Glomerular visceral epithelial cell (primary cell): ENCODE measurements around the gene NFATC3.
A peak's percentile ranks its signal among the peaks of the same experiment; 100 is the strongest.

Experiments
- DNase-seq: peaks from one replicate; pipeline ENCODE4 v3.0.0-alpha.2; 2016; ENCODE audit errors: extremely low spot score

The NFATC3 gene

GRCh38 chr16:68246666-68247065 is 161.5 kb downstream of the NFATC3 start:
- DNase-seq: no peak

DNA sequence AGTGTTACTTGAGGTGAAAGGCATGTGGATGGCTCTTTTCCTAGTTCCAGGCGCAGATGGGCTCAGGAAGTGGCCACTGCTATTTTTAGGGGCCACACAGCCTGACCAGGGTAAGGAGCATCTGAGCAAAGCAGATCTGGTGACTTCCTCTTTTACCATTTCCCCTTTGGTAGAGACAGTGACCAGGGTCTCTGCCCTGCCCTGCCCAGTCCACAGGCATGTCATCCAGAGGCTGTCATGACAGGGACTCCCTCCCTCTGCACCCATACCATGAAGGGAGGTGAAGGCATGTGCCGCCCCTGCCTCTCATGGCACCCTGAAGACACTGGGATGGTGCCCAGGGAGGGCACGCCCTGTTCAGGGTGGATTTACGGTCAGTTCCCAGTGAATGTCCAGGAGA is 162.2 kb downstream of the NFATC3 start:
- DNase-seq: no peak

DNA sequence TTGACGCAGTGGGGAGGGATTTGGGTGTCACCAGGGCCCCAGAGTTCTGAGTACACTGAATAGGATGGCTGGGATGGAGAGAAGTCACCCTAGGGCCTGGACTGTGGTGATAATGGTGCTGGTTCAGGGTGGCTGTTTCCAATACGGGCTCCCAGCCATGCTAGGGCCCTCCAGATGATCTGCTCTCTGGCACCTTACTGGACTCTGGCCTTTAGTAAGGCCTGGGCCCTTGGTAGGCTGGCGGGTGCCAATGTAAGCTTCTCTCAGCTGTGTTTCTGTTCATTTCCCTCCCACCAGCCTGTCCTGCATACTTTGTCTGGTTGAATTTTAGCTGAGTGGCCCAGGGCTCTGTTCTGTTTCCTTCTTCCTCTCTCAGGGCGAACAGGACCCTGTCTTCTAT is 162.8 kb downstream of the NFATC3 start:
- no peak for DNase-seq

GRCh38 chr16:68249371-68249770 is 164.2 kb downstream of the NFATC3 start:
- DNase-seq: no peak

GRCh38 chr16:68250951-68251350 is 165.8 kb downstream of the NFATC3 start:
- DNase-seq: no peak

DNA sequence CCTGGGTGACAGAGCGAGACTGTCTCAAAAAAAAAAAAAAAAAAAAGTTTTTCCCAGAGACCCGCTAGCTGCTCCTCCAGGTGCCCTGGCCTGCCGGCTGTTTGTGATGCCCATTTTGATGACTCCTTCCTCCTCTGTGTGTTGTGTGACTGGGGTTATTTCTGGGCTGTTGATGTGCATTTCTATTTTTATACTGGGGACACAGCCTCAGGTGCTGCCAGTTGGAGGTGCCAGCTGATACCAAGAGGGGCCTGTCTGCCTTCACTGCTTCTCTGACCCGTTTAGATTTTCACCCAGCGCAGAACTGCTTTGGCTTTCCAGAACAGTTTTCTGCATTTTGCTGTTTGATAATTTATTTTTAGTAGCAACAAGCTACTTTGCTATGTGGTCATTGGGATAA is 166.7 kb downstream of the NFATC3 start:
- no peak for DNase-seq

DNA sequence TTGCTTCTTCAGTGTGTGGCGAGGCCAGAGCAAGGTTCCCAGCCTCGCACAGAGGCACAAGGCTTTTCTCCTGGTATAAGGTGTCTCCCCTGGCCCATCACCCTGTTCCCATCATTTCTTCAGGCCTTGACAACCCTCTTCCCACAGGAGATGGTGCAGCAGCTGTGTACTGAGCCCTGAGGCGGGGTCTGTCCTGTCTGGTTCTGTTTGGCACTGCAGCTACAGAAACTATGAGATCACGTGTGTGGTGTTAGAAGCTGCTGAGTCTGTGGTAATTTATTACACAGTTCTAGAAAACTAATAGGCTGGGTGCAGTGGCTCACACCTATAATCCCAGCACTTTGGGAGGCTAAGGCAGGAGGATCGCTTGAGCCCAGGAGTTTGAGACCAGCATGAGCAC is 167.2 kb downstream of the NFATC3 start:
- DNase-seq: no peak

DNA sequence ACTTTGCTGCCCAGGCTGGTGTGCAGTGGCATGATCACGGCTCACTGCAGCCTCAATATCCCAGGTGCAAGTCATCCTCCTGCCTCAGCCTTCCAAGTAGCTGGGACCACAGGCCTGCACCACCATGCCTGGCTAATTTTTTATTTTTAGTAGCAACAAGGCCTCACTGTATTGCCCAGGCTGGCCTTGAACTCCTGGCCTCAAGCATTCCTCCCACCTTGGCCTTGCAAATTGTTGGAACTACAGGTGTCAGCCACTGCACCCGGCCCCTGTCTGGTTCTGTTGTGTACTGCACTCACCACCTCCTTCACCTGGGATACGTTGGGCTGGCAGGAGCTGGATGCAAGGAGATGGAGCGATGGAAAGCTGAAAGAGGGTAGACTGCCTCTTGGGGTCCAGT is 168.6 kb downstream of the NFATC3 start:
- no peak for DNase-seq

DNA sequence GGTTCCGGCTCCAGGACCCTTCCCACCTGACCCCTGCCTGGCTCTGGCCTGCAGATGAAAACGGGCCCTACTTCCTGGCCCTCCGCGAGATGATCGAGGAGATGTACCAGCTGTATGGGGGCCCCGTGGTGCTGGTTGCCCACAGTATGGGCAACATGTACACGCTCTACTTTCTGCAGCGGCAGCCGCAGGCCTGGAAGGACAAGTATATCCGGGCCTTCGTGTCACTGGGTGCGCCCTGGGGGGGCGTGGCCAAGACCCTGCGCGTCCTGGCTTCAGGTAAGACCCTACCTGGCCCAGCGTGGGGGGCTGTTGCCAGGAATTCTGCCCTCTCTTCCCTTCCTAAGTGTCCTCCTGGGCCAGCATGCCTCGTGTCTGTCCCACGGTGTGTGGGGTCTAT is 170.5 kb downstream of the NFATC3 start:
- no peak for DNase-seq

DNA sequence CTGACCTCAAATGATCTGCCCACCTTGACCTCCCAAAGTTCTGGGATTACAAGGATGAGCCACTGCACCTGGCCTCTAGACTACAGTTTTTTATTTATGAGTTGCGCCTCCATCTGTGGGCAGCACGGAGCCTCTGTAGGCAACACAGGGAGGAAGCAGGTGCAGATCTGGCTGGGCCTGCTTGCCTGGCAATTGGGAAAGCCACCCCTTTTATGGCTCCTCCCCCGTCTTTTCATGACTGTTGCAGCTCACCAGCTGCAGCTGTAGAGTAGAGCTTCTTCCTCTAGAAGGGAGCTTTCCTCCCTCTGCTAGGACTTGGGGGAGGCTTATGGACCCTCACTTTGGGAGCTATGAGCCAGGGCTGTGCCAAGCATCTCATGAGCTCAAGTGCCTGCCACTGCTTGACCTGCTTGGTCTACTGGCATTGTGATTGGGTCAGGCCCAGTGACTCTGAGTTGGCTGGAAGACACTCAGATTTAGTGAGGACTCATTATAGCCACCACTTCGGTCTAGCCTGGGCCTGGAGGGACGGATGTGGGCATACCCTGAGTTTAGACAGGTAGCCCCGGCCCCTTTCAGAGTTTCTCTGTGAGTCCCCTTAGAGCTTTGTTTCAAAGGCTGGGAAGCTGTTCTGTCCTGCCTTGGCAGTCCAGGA is 172.2 kb downstream of the NFATC3 start:
- no peak for DNase-seq

DNA sequence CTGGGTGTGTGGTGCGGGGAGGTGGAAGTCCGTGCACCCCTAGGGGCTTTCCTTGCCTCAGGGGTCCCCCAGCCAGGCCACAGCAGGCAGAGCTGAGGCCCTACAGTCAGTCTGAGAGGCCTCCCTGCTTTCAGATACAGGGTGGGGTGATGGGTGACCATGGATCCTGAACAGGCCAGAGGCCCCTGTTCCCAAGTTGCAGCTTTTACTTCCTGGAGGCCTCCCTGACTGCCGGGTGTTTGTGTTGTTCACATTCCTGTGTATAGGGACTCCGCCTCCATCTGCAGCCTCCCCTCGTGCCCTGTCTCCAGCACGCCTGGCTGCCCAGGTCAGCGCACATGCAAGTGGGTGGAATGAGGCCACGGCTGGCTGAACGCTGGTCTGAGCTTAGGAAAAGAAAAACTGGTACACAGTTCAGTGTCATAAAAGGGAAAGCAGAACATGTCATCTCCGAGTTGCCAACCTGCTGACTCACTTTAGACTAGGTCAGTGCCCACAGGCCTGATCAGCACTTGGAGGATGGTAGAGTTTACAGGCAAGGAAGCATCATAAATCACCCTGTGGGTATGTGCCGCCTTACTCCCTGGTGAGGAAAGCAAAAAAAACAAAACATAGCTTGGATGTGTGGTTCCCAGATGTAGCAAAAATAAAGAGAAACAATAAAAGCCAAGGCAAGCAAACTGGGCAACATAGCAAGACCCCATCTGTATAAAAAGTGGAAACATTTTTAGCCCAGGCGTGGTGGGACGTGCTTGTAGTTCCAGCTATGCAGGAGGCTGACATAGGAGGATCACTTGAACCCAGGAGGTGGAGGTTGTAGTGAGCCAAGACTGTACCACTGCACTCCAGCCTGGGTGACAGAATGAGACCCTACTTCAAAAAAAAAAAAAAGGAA is 173.0 kb downstream of the NFATC3 start:
- DNase-seq: peak; percentile 98

DNA sequence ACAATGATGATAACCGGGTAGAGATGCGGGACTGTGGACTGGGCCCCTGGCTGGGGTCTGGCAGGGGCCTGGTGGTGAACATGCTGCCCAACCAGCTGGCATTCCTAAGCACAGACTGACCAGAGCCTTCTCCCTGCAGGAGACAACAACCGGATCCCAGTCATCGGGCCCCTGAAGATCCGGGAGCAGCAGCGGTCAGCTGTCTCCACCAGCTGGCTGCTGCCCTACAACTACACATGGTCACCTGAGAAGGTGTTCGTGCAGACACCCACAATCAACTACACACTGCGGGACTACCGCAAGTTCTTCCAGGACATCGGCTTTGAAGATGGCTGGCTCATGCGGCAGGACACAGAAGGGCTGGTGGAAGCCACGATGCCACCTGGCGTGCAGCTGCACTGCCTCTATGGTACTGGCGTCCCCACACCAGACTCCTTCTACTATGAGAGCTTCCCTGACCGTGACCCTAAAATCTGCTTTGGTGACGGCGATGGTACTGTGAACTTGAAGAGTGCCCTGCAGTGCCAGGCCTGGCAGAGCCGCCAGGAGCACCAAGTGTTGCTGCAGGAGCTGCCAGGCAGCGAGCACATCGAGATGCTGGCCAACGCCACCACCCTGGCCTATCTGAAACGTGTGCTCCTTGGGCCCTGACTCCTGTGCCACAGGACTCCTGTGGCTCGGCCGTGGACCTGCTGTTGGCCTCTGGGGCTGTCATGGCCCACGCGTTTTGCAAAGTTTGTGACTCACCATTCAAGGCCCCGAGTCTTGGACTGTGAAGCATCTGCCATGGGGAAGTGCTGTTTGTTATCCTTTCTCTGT is 174.0 kb downstream of the NFATC3 start:
- DNase-seq: no peak

- DNase-seq: no peak
These were observed 178.5 kb downstream of the NFATC3 start for GRCh38 chr16:68263559-68264127.

DNA sequence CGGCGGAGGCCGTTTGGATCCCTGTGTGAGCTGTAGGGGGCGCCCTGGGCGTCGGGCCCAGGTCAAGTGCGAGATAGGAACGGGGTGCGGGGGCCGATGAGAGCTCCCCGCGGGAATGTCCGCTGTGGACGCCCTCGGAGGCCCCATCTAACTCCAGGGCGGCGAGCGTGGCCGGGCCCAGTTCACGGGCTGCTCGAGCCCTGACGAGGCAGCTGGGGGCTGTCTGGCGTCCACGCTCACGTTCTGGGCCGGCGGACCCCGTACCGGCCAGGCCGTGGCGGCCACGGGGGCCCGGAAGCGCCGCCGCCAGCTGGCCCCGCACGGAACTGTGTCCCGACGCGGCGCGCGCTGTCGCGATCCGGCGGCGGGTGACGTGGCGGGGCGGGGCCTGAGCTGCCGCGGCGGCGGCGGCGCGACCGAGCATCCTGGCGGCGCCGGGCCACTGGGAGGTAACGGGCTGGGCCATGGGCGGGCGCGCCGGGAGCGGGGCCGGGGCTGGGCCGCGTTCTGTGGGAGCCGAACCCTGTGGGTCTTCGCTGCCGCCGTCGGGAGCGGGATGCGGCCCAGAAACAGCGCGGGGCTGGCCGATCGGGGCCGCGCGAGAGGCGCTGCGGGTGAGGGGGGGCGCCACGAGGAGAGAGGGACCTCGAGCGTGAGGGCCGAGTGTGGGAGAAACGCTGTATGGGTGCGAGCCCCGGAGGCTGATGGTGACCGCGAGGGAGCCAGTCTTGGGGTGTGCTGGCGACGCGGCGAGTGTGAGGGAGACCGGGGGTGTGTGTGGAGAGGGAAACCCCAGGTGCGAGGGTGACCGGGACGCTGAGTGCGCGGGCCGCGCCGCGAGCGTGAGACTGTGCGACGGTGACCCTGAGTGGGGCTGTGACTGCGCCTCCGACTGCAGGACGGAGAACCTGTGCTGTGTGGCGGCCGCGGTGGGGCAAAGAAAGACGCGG is 179.2 kb downstream of the NFATC3 start, which contains the start of gene SLC7A6:
TSS of gene SLC7A6 (plus strand) at position 399 of the 950 bp plus-strand sequence. CDS start 10,201 bp downstream, outside the sequence.
- peak; percentile 72 for DNase-seq

DNA sequence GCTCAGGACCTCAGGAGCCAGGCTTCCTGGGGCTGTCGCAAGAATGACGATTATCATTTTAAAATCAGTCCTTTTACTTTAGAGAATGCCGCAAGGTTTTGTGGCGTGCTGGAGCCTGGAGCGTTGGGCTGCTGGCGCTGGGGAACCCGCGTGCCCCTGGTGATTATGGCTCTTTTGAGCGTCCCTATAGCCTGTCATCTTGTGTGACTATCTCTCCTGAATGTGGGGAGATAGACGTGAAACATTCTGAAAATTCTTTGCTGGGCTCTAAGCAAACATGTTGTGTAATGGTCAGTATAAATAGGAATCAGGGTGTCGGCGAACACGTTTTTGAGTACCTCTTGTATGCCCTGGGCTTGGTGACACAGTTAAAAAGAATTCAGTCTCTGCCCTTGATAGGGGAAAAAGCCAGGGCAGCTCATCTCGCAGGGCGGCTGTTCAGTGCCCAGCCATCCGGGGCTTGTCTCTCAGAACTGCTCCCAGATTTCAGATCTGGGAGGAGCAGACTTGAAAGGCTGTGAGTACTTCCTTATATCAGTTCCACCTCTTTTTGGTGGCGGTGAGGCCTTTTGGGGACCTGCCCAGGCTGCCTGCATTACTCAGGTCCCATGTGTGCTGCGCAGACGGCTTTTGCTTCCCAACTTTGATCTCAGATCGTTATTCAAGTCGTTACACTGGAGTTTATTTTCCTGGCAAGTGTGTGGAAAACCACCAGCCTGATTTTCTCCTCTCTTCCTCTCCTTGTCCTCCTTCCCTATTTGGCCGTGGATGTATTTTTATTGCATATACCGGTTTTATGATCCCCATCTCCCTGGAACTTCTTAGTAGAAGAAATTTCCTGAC is 180.1 kb downstream of the NFATC3 start:
- DNase-seq: peak; percentile 83

DNA sequence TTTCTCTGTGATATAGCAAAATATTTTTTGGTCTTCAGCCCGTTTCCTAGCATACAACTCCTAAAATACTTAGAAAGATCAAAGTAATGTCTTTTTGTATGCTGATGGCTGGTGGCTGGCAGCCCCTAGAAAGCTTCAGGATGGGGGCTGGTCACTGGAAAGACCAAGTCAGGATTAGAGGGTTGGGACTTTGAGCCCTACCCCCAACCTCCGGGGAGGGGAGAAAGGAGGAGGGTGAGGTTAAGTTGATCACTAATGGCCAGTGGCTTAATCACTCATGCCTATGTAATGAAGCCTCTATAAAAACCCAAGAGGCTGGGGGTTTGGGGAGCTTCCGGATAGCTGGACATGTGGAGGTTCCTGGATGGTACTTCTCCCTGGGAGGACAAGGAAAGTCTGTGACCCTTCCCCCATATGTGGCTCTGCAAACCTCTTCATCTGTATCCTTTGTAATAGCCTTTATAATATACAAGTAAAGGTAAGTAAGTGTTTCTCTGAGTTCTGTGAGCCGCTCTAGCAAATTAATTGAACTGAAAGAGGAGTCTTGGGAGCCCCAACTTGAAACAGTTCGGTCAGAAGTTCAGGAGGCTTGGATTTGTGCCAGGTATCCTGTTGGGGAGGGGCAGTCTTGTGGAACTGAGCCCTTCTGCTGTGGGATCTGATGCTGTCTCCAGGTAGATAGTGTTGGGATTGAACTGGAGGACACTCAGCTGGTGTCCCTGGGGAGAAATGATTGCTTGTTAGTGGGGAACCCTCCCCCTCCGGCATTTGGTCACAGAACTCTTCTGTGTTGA is 182.6 kb downstream of the NFATC3 start:
- peak; percentile 17 for DNase-seq

- no peak for DNase-seq
These were observed 184.6 kb downstream of the NFATC3 start for GRCh38 chr16:68269793-68270192.

- DNase-seq: peak; percentile 25
These were observed 185.2 kb downstream of the NFATC3 start for GRCh38 chr16:68270353-68270752.
